VCaP (cell line): ENCODE results near the gene ULBP1.
"Not testable (repeated sequence)": the region's sequence is repeated elsewhere in the genome, so short reads cannot be mapped to it uniquely, and the experiment has no call there.

Experiments used
- H3K27ac ChIP-seq: fragments of 450-650 bp; 2 replicates; pipeline ENCODE4 v1.5.1; 2017
- TF ChIP-seq, protein P1 (sequence below): fragments of 450-650 bp; conservative IDR thresholded peaks from 2 replicates; pipeline ENCODE4 v1.5.1; 2017; ENCODE audit warnings: mild to moderate bottlenecking, moderate library complexity

The ULBP1 gene

DNA sequence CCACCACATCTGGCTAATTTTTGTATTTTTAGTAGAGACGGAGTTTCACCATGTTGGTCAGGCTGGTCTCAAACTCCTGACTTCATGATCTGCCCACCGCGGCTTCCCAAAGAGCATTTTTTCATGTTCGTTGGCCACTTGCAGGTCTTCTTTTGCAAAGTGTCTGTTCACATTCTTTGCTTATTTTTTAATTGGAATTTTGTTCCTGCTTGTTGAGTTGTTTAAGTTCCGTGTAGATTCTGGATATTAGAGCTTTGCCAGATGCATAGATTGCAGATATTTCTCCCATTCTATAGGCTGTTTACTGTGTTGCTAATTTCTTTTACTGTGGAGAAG is 53.4 kb downstream of the ULBP1 start:
- TF ChIP-seq, protein P1, sequence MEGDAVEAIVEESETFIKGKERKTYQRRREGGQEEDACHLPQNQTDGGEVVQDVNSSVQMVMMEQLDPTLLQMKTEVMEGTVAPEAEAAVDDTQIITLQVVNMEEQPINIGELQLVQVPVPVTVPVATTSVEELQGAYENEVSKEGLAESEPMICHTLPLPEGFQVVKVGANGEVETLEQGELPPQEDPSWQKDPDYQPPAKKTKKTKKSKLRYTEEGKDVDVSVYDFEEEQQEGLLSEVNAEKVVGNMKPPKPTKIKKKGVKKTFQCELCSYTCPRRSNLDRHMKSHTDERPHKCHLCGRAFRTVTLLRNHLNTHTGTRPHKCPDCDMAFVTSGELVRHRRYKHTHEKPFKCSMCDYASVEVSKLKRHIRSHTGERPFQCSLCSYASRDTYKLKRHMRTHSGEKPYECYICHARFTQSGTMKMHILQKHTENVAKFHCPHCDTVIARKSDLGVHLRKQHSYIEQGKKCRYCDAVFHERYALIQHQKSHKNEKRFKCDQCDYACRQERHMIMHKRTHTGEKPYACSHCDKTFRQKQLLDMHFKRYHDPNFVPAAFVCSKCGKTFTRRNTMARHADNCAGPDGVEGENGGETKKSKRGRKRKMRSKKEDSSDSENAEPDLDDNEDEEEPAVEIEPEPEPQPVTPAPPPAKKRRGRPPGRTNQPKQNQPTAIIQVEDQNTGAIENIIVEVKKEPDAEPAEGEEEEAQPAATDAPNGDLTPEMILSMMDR, result peak; percentile 48
- H3K27ac ChIP-seq, result not testable (repeated sequence)

DNA sequence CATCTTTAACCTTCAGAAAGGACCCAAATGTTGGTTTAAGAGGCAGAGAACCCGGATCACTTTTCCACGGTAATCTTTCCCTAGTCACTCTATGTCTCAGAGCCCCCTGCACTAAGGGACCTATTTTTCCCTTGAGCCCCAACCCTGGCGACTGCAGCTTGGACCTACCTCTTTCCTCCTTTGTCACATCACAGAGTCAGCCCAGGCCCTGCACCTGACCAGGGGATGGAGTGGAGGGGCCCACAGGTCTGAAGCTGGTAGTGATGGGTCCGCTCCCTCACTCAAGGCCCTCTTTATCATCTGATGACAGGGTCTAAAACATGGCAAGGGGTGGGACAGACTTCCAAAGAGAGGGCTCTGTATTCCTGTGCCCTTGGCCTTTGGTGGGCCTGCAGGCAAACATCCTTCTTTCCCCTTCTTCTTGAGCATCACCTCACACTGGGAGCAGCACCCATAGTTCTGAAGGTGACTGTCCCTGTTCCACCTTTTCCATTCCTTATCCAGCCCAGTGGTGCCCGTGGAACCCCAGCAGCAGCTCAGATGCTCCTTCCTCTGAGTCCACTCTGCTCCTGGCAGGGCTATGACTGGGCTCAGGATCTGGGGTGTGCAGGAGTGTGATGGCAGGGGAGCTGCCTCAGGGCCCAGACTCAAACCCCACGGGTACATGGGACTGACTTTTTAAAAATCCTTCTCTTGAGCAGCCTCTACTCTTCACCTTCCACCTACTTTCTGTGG is 55.3 kb downstream of the ULBP1 start:
- TF ChIP-seq, protein P1, result no peak
- H3K27ac ChIP-seq, result no peak overlapping the region

DNA sequence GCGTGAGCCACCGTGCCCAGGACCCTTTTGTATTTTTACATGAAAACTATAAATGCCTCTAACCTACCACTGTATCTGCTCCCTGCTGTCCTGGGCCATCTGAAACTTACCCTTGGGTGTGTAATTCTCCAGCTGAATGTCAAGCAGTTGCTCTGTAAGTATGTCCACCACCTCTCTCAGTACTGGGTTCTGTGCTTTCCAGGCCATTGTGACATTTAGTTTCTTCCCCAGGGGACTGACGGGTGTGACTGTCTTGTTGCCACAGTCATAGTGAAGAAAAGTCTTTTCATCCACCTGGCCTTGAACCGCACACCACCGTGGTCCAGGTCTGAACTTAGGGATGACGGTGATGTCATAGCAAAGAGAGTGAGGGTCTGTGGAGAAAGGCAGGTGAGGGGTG is 58.1 kb downstream of the ULBP1 start:
- H3K27ac ChIP-seq, result not testable (repeated sequence)
